Endodermal cell (in vitro differentiated cells): ENCODE results near the gene LCE6A. TPM values are rescaled to one million over a fixed set of nuclear protein-coding genes. Genes with fewer than 3 reads are reported as not detected.
A peak's percentile ranks its signal among the peaks of the same experiment; 100 is the strongest.

Experiments
- DNase-seq: peaks from one replicate; pipeline ENCODE4 v3.0.0-alpha.2; 2017
- H3K27ac ChIP-seq: 2 replicates; pipeline ENCODE4 v1.5.1; 2013; ENCODE audit warnings: mild to moderate bottlenecking, low read depth, low read length, moderate library complexity
- H3K27me3 ChIP-seq: 2 replicates; pipeline ENCODE4 v1.6.1; 2013; ENCODE audit warnings: mild to moderate bottlenecking, low read length, moderate library complexity; ENCODE audit not compliant: insufficient read depth, control insufficient read depth, poor library complexity, severe bottlenecking
- H3K36me3 ChIP-seq: 2 replicates; pipeline ENCODE4 v1.7.0; 2013; ENCODE audit warnings: mild to moderate bottlenecking, low read length, moderate library complexity; ENCODE audit not compliant: control insufficient read depth, insufficient read depth
- H3K4me1 ChIP-seq: one replicate; pipeline ENCODE4 v1.7.0; 2013; ENCODE audit warnings: low read length; ENCODE audit not compliant: control insufficient read depth, insufficient read depth
- H3K4me3 ChIP-seq: 2 replicates; pipeline ENCODE4 v1.5.1; 2013; ENCODE audit warnings: mild to moderate bottlenecking, low read length, moderate library complexity
- H3K9ac ChIP-seq: 2 replicates; pipeline ENCODE4 v1.6.1; 2013; ENCODE audit warnings: mild to moderate bottlenecking, low read length, moderate library complexity; ENCODE audit not compliant: poor library complexity, severe bottlenecking; ENCODE audit errors: extremely low read depth
- H3K9me3 ChIP-seq: 2 replicates; pipeline ENCODE4 v1.6.1; 2013; ENCODE audit warnings: mild to moderate bottlenecking, low read length, moderate library complexity; ENCODE audit not compliant: control insufficient read depth
- H3K27ac Mint-ChIP-seq: 2 replicates; pipeline ENCODE4 v1.8.0; 2020; ENCODE audit warnings: mixed read lengths
- H3K27me3 Mint-ChIP-seq: 2 replicates; pipeline ENCODE4 v1.8.0; 2021; ENCODE audit warnings: mild to moderate bottlenecking, mixed read lengths; ENCODE audit not compliant: insufficient read depth
- H3K36me3 Mint-ChIP-seq: 2 replicates; pipeline ENCODE4 v1.8.0; 2020; ENCODE audit warnings: low read depth, mixed read lengths
- H3K4me1 Mint-ChIP-seq: 2 replicates; pipeline ENCODE4 v1.8.0; 2020; ENCODE audit warnings: mixed read lengths
- H3K4me3 Mint-ChIP-seq: 2 replicates; pipeline ENCODE4 v1.8.0; 2020; ENCODE audit warnings: mild to moderate bottlenecking, moderate library complexity, mixed read lengths
- H3K9me3 Mint-ChIP-seq: 2 replicates; pipeline ENCODE4 v1.8.0; 2020; ENCODE audit warnings: mild to moderate bottlenecking, mixed read lengths
- CTCF ChIP-seq: fragments of 200-600 bp; sonication (generic); conservative IDR thresholded peaks from 2 replicates; pipeline ENCODE4 v1.5.0; 2021; ENCODE audit warnings: antibody characterized with exemption, mild to moderate bottlenecking
- WGBS, 2 experiments: methylation state at CpG; one replicate each; pipeline versions ENCODE4 v1.1.5 to v1.1.7; 2013; ENCODE audit warnings: missing lambda C conversion rate in 2 of 2, mixed read lengths in 1 of 2; ENCODE audit not compliant: insufficient coverage in 1 of 2, insufficient read length in 1 of 2; 5-methylcytosine and 5-hydroxymethylcytosine counted together
- total RNA-seq, 2 donors: library from RNA; stranded (reverse); fragmentation: NEBNext Ultra II Directional in 1 of 2; extraction: Animal tissue kit (Norgen Biotek cat#: 25700) in 1 of 2; gene quantifications; 2 replicates in 1 of 2; 3 replicates in 1 of 2; pipeline ENCODE4 v1.2.1, GENCODE V29; 2021

Gene LCE6A
- total RNA-seq, 2 donors from 2014 or later = not detected

GRCh38 chr1:152878042-152878441 lies 35.4 kb downstream of the LCE6A start, which contains the start of gene SMCP:
Gene SMCP, plus strand, starts transcription at chr1:152878322. Its CDS starts 6,101 bp downstream, at chr1:152884423.
- H3K9me3 ChIP-seq = peaks cover 37% of the 10 kb centered on the region

GRCh38 chr1:152879559-152880198 lies 37.0 kb downstream of the LCE6A start:
- Histone ChIP-seq H3K27me3 (no peaks in the 10 kb centered on the region), H3K4me1 (no peaks in the 10 kb centered on the region), H3K4me3 (no peak overlapping the region), H3K27ac (no peak overlapping the region), H3K9ac (no peak overlapping the region), H3K9me3 (peaks cover 42% of the 10 kb centered on the region), H3K36me3 (no peaks in the 10 kb centered on the region)
- Mint-ChIP-seq H3K4me3 (no peak overlapping the region), H3K36me3 (no peaks in the 10 kb centered on the region), H3K27ac (no peak overlapping the region), H3K4me1 (no peaks in the 10 kb centered on the region), H3K9me3 (peaks cover 82% of the 10 kb centered on the region), H3K27me3 (peaks cover 3% of the 10 kb centered on the region)
- TF ChIP-seq CTCF = no peak
- DNase-seq = no peak

More at GRCh38 chr1:152878042-152878441, 35.4 kb downstream of the LCE6A start, which contains the start of gene SMCP:
- no peaks in the 10 kb centered on the region for H3K4me1 Mint-ChIP-seq
- WGBS, 2 experiments = 3% methylated on average over 1 of the region's 1 CpG; no CpG with 5 or more reads in 1 of the 2 experiments
- Histone ChIP-seq H3K27ac (no peak within 1 kb of the TSS), H3K4me3 (no peak within 1 kb of the TSS), H3K9ac (no peak within 1 kb of the TSS), H3K4me1 (no peaks in the 10 kb centered on the region), H3K27me3 (no peaks in the 10 kb centered on the region), H3K36me3 (no peaks in the 10 kb centered on the region)
- H3K9me3 Mint-ChIP-seq = peaks cover 69% of the 10 kb centered on the region
- no peak within 1 kb of the TSS for H3K27ac Mint-ChIP-seq
- DNase-seq = peak; percentile 61
- no peak within 1 kb of the TSS for H3K4me3 Mint-ChIP-seq
- H3K27me3 Mint-ChIP-seq = peaks cover 3% of the 10 kb centered on the region
- H3K36me3 Mint-ChIP-seq = no peaks in the 10 kb centered on the region
- peak; percentile 43 for TF ChIP-seq CTCF

- Histone ChIP-seq H3K9me3 (peaks cover 43% of the 10 kb centered on the region), H3K36me3 (no peaks in the 10 kb centered on the region), H3K27ac (no peak overlapping the region), H3K4me1 (no peaks in the 10 kb centered on the region), H3K4me3 (no peak overlapping the region), H3K9ac (no peak overlapping the region), H3K27me3 (no peaks in the 10 kb centered on the region)
- H3K9me3 Mint-ChIP-seq = peaks cover 83% of the 10 kb centered on the region
- no peak overlapping the region for H3K27ac Mint-ChIP-seq
- TF ChIP-seq CTCF = no peak
- no peak overlapping the region for H3K4me3 Mint-ChIP-seq
- no peaks in the 10 kb centered on the region for H3K4me1 Mint-ChIP-seq
- 80 to 82% methylated on average over 2 to 4 of the region's 4 CpGs for WGBS, 2 experiments
- H3K36me3 Mint-ChIP-seq = no peaks in the 10 kb centered on the region
- no peak for DNase-seq
- peaks cover 3% of the 10 kb centered on the region for H3K27me3 Mint-ChIP-seq
Observed at GRCh38 chr1:152880316-152880715, 37.7 kb downstream of the LCE6A start.
